PC-9 (cell line): ENCODE results near the gene NDUFV3.

ENCODE experiments used
- CTCF ChIP-seq: fragments of 200-600 bp; sonication (generic); conservative IDR thresholded peaks from 2 replicates; pipeline ENCODE4 v1.6.1; 2017; ENCODE audit warnings: mixed run types, antibody characterized with exemption, mild to moderate bottlenecking, moderate library complexity
- EZH2 ChIP-seq: fragments of 200-600 bp; sonication (generic); IDR thresholded peaks from 2 replicates; pipeline ENCODE4 v1.8.0; 2017; ENCODE audit warnings: antibody characterized with exemption, low read depth

GRCh38 chr21:42906233-42906632 lies 13.1 kb downstream of the NDUFV3 start:
- TF ChIP-seq CTCF (no peak), EZH2 (no peak)
